ENCODE measurements around the gene SIRPB2.

The SIRPB2 gene

GRCh38 chr20:1507276-1507675 lies 16.1 kb upstream of the SIRPB2 start:
- TF ChIP-seq TCF12 (IDR thresholded peaks at IDR 0.05; ENCODE audit: low read depth): no peak
- no peak for TF ChIP-seq REST (IDR thresholded peaks at IDR 0.05; ENCODE audit: low read depth)
- no peak for TF ChIP-seq EP300 (IDR thresholded peaks at IDR 0.05; ENCODE audit: borderline replicate concordance)
- TF ChIP-seq FOXM1 (IDR thresholded peaks at IDR 0.05; ENCODE audit: borderline replicate concordance, low read depth): no peak
- TF ChIP-seq ZBTB7A (IDR thresholded peaks at IDR 0.05; ENCODE audit: low read depth): no peak
- TF ChIP-seq MAX (IDR thresholded peaks at IDR 0.05): no peak
- TF ChIP-seq TAF1 (IDR thresholded peaks at IDR 0.05; ENCODE audit: low read depth): no peak
- no peak for TF ChIP-seq NFIC (IDR thresholded peaks at IDR 0.05)
- no peak for TF ChIP-seq EGR1 (IDR thresholded peaks at IDR 0.05)
- TF ChIP-seq TEAD4 (IDR thresholded peaks at IDR 0.05): no peak
- no peak for TF ChIP-seq CEBPB (IDR thresholded peaks at IDR 0.05)
- TF ChIP-seq CREB1 (IDR thresholded peaks at IDR 0.05; ENCODE audit: low read depth): no peak
- no peak for TF ChIP-seq RAD21 (IDR thresholded peaks at IDR 0.05; ENCODE audit: low read depth)
- TF ChIP-seq YY1 (IDR thresholded peaks at IDR 0.05; ENCODE audit: low read depth): no peak
- no peak for TF ChIP-seq USF1 (IDR thresholded peaks at IDR 0.05)

- TF ChIP-seq NFIC (IDR thresholded peaks at IDR 0.05): no peak
- TF ChIP-seq REST (IDR thresholded peaks at IDR 0.05; ENCODE audit: low read depth): no peak
- TF ChIP-seq MAX (IDR thresholded peaks at IDR 0.05): no peak
- no peak for TF ChIP-seq EGR1 (IDR thresholded peaks at IDR 0.05)
Measured at GRCh38 chr20:1505871-1506270, 14.7 kb upstream of the SIRPB2 start.

- TF ChIP-seq USF1 (IDR thresholded peaks at IDR 0.05) (no peak), TEAD4 (IDR thresholded peaks at IDR 0.05) (no peak)
Measured at GRCh38 chr20:1505361-1505760, 14.1 kb upstream of the SIRPB2 start.

GRCh38 chr20:1503564-1504227 lies 12.5 kb upstream of the SIRPB2 start:
- TF ChIP-seq RAD21 (IDR thresholded peaks at IDR 0.05; ENCODE audit: low read depth): peak; percentile 71
- no peak for TF ChIP-seq USF1 (IDR thresholded peaks at IDR 0.05)
- TF ChIP-seq ZBTB7A (IDR thresholded peaks at IDR 0.05; ENCODE audit: low read depth): no peak

- TF ChIP-seq RAD21 (IDR thresholded peaks at IDR 0.05; ENCODE audit: low read depth) (no peak), USF1 (IDR thresholded peaks at IDR 0.05) (no peak), EP300 (IDR thresholded peaks at IDR 0.05; ENCODE audit: borderline replicate concordance) (no peak), TCF12 (IDR thresholded peaks at IDR 0.05; ENCODE audit: low read depth) (no peak), CREB1 (IDR thresholded peaks at IDR 0.05; ENCODE audit: low read depth) (no peak), YY1 (IDR thresholded peaks at IDR 0.05; ENCODE audit: low read depth) (no peak)
Measured at GRCh38 chr20:1500496-1500895, 9.3 kb upstream of the SIRPB2 start.

Data from Ishikawa (cell line).